Fibroblast of lung (primary cell): Measurements from ENCODE around the gene ASXL3.

Experiments used
- CTCF ChIP-seq, 2 donors: IDR thresholded peaks in 1 of 2; conservative IDR thresholded peaks in 1 of 2; 1 replicate in 1 of 2; 2 replicates in 1 of 2; pipeline ENCODE4 v1.5.1; 2011 to 2012; ENCODE audit warnings: low read length in 2 of 2, control low read depth in 1 of 2, inconsistent platforms in 1 of 2, low read depth in 1 of 2, mild to moderate bottlenecking in 1 of 2
- EZH2 ChIP-seq: IDR thresholded peaks from 2 replicates; pipeline ENCODE4 v1.5.1; 2012; ENCODE audit warnings: low read length, control low read depth, mild to moderate bottlenecking; ENCODE audit errors: missing control alignments

GRCh38 chr18:33716061-33716683 lies 138.2 kb downstream of the ASXL3 start:
- no peak for TF ChIP-seq CTCF (conservative IDR thresholded peaks at IDR 0.05 in 1 of 2, IDR thresholded peaks at IDR 0.05 in 1 of 2; ENCODE audit: low read depth in 1 of 2, low read length in 2 of 2)
- no peak for TF ChIP-seq EZH2
